DND-41 (cell line): ENCODE data around the gene SH3RF3.

Experiments used
- ATAC-seq: fragments of 200-7000 bp; cut with Tn5 transposase; 3 replicates; pipeline ENCODE4 v1.9.1; 2021; ENCODE audit warnings: low read depth; ENCODE audit not compliant: insufficient read depth
- DNase-seq: peaks from one replicate; pipeline ENCODE4 v3.0.0-alpha.2; 2020
- H2AFZ ChIP-seq: 2 replicates; pipeline ENCODE4 v1.6.0; 2012; ENCODE audit warnings: low read depth, low read length
- H3K27ac ChIP-seq: 2 replicates; pipeline ENCODE4 v1.5.1; 2012; ENCODE audit warnings: low read length, inconsistent platforms
- H3K27me3 ChIP-seq: fragments of 200-600 bp; sonication (generic); 2 replicates; pipeline ENCODE4 v1.6.0; 2012; ENCODE audit warnings: low read length, mild to moderate bottlenecking, inconsistent platforms; ENCODE audit not compliant: insufficient read depth, poor library complexity
- H3K36me3 ChIP-seq: 2 replicates; pipeline ENCODE4 v1.5.1; 2012; ENCODE audit warnings: low read length, inconsistent platforms; ENCODE audit not compliant: insufficient read depth
- H3K4me1 ChIP-seq: 2 replicates; pipeline ENCODE4 v1.5.1; 2012; ENCODE audit warnings: mild to moderate bottlenecking, low read length; ENCODE audit not compliant: insufficient read depth
- H3K4me2 ChIP-seq: 2 replicates; pipeline ENCODE4 v1.6.0; 2012; ENCODE audit warnings: mild to moderate bottlenecking, moderate library complexity, low read length, inconsistent platforms; ENCODE audit not compliant: insufficient read depth
- H3K4me3 ChIP-seq, 2 experiments: fragments of 200-600 bp in 1 of 2; shearing (Covaris generic) in 1 of 2; 2 replicates each; pipeline ENCODE4 v1.5.1; 2012 to 2016; ENCODE audit warnings: inconsistent platforms in 2 of 2, low read length in 2 of 2, mild to moderate bottlenecking in 2 of 2, low read depth in 1 of 2, moderate library complexity in 1 of 2
- H3K79me2 ChIP-seq: 2 replicates; pipeline ENCODE4 v1.6.0; 2012; ENCODE audit warnings: low read length, inconsistent platforms; ENCODE audit not compliant: insufficient read depth
- H3K9ac ChIP-seq: 2 replicates; pipeline ENCODE4 v1.6.0; 2012; ENCODE audit warnings: low read depth, mild to moderate bottlenecking, inconsistent platforms, low read length, moderate library complexity
- H3K9me3 ChIP-seq: 2 replicates; pipeline ENCODE4 v1.5.1; 2012; ENCODE audit warnings: low read length, moderate library complexity, mild to moderate bottlenecking, inconsistent platforms; ENCODE audit not compliant: insufficient read depth, severe bottlenecking
- H4K20me1 ChIP-seq: 2 replicates; pipeline ENCODE4 v1.6.0; 2012; ENCODE audit warnings: low read length; ENCODE audit not compliant: insufficient read depth
- EZH2 ChIP-seq: IDR thresholded peaks from 3 replicates; pipeline ENCODE4 v1.6.1; 2012; ENCODE audit warnings: borderline replicate concordance, low read depth, mild to moderate bottlenecking, moderate library complexity, low read length, inconsistent platforms; ENCODE audit not compliant: severe bottlenecking
- TF ChIP-seq, protein P1 (sequence below): IDR thresholded peaks from 2 replicates; pipeline ENCODE4 v1.5.1; 2012; ENCODE audit warnings: borderline replicate concordance, low read length, moderate library complexity, mild to moderate bottlenecking; ENCODE audit not compliant: poor library complexity, severe bottlenecking; ENCODE audit errors: extremely low read depth

Gene SH3RF3

GRCh38 chr2:109427661-109428091, 298.7 kb downstream of the SH3RF3 start:
- Histone ChIP-seq H3K4me3 (no peak overlapping the region), H3K4me2 (no peak overlapping the region), H3K27ac (no peak overlapping the region), H3K9me3 (no peaks in the 10 kb centered on the region), H3K27me3 (no peaks in the 10 kb centered on the region), H4K20me1 (no peaks in the 10 kb centered on the region; the same call in none of the 2 replicates), H3K4me1 (no peaks in the 10 kb centered on the region), H3K79me2 (no peaks in the 10 kb centered on the region), H2AFZ (no peak overlapping the region), H3K36me3 (no peaks in the 10 kb centered on the region), H3K9ac (no peak overlapping the region)
- DNase-seq (no peak), ATAC-seq (no peak)
- TF ChIP-seq EZH2 = no peak

GRCh38 chr2:109428281-109428680, 299.3 kb downstream of the SH3RF3 start:
- H2AFZ ChIP-seq = no peak overlapping the region

DNA sequence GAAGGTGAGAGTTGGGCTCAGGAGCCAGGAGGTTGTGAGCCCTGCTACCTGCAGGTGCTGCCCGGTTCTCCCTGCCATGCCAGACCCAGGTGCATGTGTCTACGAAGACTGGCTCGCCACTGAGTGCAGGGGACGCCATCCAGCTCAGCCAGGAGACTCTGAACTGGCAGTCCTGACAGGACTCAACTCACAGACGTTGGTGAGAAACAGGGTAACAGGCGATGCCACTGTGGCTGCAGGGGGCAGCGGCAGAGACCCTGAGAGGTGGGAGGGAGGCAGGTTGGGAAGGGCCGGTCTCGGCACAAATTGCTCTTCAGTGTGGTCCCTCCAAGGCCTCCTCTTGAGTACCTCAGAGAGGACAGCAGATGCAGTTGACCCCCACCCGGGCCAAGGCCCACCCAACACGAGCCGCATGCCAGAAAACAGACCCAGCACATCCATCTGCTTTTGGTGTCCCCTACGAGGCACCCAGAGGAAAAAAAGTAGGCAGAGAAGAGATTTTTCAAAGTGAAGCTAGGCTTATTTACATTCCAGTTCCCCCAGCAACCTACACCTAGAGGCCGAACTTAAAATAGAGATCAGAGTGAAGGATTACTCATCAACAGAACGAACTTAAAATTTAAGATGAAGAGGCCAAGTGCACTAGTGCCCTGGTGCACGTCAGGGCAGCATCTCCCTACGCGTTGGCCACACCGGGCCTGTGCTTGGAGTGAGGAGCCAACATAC, 300.0 kb downstream of the SH3RF3 start:
- no peak overlapping the region for H2AFZ ChIP-seq
- H3K27ac ChIP-seq = no peak overlapping the region
- no peaks in the 10 kb centered on the region; the same call in none of the 2 replicates for H4K20me1 ChIP-seq
- no peaks in the 10 kb centered on the region for H3K79me2 ChIP-seq
- no peak overlapping the region for H3K9ac ChIP-seq
- no peak for ATAC-seq
- no peaks in the 10 kb centered on the region for H3K9me3 ChIP-seq
- no peak overlapping the region for H3K4me2 ChIP-seq
- no peak for DNase-seq
- no peaks in the 10 kb centered on the region for H3K27me3 ChIP-seq
- H3K4me3 ChIP-seq = no peak overlapping the region
- TF ChIP-seq, protein P1, sequence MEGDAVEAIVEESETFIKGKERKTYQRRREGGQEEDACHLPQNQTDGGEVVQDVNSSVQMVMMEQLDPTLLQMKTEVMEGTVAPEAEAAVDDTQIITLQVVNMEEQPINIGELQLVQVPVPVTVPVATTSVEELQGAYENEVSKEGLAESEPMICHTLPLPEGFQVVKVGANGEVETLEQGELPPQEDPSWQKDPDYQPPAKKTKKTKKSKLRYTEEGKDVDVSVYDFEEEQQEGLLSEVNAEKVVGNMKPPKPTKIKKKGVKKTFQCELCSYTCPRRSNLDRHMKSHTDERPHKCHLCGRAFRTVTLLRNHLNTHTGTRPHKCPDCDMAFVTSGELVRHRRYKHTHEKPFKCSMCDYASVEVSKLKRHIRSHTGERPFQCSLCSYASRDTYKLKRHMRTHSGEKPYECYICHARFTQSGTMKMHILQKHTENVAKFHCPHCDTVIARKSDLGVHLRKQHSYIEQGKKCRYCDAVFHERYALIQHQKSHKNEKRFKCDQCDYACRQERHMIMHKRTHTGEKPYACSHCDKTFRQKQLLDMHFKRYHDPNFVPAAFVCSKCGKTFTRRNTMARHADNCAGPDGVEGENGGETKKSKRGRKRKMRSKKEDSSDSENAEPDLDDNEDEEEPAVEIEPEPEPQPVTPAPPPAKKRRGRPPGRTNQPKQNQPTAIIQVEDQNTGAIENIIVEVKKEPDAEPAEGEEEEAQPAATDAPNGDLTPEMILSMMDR = no peak
- TF ChIP-seq EZH2 = no peak
- no peaks in the 10 kb centered on the region for H3K4me1 ChIP-seq
- H3K36me3 ChIP-seq = no peaks in the 10 kb centered on the region

More at GRCh38 chr2:109428281-109428680, 299.3 kb downstream of the SH3RF3 start:
- Histone ChIP-seq H3K36me3 (no peaks in the 10 kb centered on the region), H3K9ac (no peak overlapping the region), H3K27ac (no peak overlapping the region), H3K9me3 (no peaks in the 10 kb centered on the region), H3K27me3 (no peaks in the 10 kb centered on the region), H4K20me1 (no peaks in the 10 kb centered on the region; the same call in none of the 2 replicates), H3K4me1 (no peaks in the 10 kb centered on the region), H3K79me2 (no peaks in the 10 kb centered on the region), H3K4me2 (no peak overlapping the region), H3K4me3 (no peak overlapping the region)
- no peak for DNase-seq
- no peak for ATAC-seq
- TF ChIP-seq, protein P1 = no peak
- TF ChIP-seq EZH2 = no peak

- Histone ChIP-seq H3K27me3 (no peaks in the 10 kb centered on the region), H3K9me3 (no peaks in the 10 kb centered on the region), H3K27ac (no peak overlapping the region), H3K4me3 (no peak overlapping the region), H3K4me1 (no peaks in the 10 kb centered on the region), H3K4me2 (no peak overlapping the region), H3K79me2 (no peaks in the 10 kb centered on the region), H2AFZ (no peak overlapping the region), H3K36me3 (no peaks in the 10 kb centered on the region), H3K9ac (no peak overlapping the region), H4K20me1 (no peaks in the 10 kb centered on the region; the same call in none of the 2 replicates)
- ATAC-seq = no peak; the same call in 2 of the 3 replicates
- no peak for DNase-seq
- no peak for TF ChIP-seq EZH2
- TF ChIP-seq, protein P1 = no peak
Observed at GRCh38 chr2:109429567-109430328, 300.7 kb downstream of the SH3RF3 start.
